H1 (cell line): ENCODE measurements around the gene ZBTB4. TPM values are rescaled to one million over a fixed set of nuclear protein-coding genes. Genes with fewer than 3 reads are reported as not detected.

Source experiments
- ATF3 ChIP-seq: IDR thresholded peaks from 2 replicates; pipeline ENCODE4 v1.6.1; 2011; ENCODE audit warnings: low read depth, mild to moderate bottlenecking, low read length; ENCODE audit not compliant: insufficient read depth
- CHD7 ChIP-seq: fragments of 300-600 bp; sonication (generic); IDR thresholded peaks from 2 replicates; pipeline ENCODE4 v1.7.1; 2012; ENCODE audit warnings: low read length, moderate library complexity, mild to moderate bottlenecking, inconsistent platforms; ENCODE audit not compliant: insufficient replicate concordance
- HDAC6 ChIP-seq: IDR thresholded peaks from one replicate; pipeline ENCODE4 v1.7.1; 2012; ENCODE audit warnings: low read depth, mild to moderate bottlenecking, inconsistent platforms, low read length, moderate library complexity
- JUN ChIP-seq: IDR thresholded peaks from 2 replicates; pipeline ENCODE4 v1.6.1; 2011; ENCODE audit warnings: low read depth, mild to moderate bottlenecking, improper control_type of control experiment, low read length
- JUND ChIP-seq: IDR thresholded peaks from 2 replicates; pipeline ENCODE4 v1.6.1; 2011; ENCODE audit warnings: mild to moderate bottlenecking, improper control_type of control experiment, low read length
- RBBP5 ChIP-seq: IDR thresholded peaks from 2 replicates; pipeline ENCODE4 v1.7.1; 2012; ENCODE audit warnings: low read depth, mild to moderate bottlenecking, inconsistent platforms, low read length, moderate library complexity, borderline replicate concordance
- polyA plus RNA-seq, 7 experiments: library from polyadenylated mRNA; depleted of rRNA in 3 of 7; stranded (reverse) in 5 of 7; unstranded in 2 of 7; fragments of >200 nt in 5 of 7; fragments of 200-250 nt in 2 of 7; gene quantifications; 1 replicate in 5 of 7; 2 replicates in 1 of 7; 4 replicates in 1 of 7; pipeline versions ENCODE4 v1.2.1 to v1.2.3, GENCODE V29; 2011 to 2013; ENCODE audit warnings: missing spikeins in 2 of 7, mixed read lengths in 2 of 7
- total RNA-seq: library from RNA; stranded (reverse); fragmentation: NEBNext Ultra II Directional; extraction: Animal tissue kit (Norgen Biotek cat#: 25700); gene quantifications from 2 replicates; pipeline ENCODE4 v1.2.1, GENCODE V29; 2021

The ZBTB4 gene
- total and polyA plus RNA-seq, 2 of the 8 experiments (the other 6 are each of a cell fraction or from before 2014, with no cell fraction given), result 5.9 to 10.1 TPM

- TF ChIP-seq CHD7, result no peak
- no peak for TF ChIP-seq RBBP5
- no peak for TF ChIP-seq JUN
- TF ChIP-seq JUND, result no peak
- no peak for TF ChIP-seq ATF3
- TF ChIP-seq HDAC6, result no peak
These were observed 31.0 kb downstream of the ZBTB4 start (continued) for GRCh38 chr17:7448461-7448860.
